Suprapubic skin (tissue), 3 donors: ENCODE measurements around the gene APLNR.

Experiments used
- EP300 ChIP-seq: sonication (generic); formaldehyde crosslinking; IDR thresholded peaks from one replicate; pipeline ENCODE4 v1.6.1; 2017; ENCODE audit warnings: antibody characterized with exemption
- POLR2A ChIP-seq, 2 donors: fragments of 450-650 bp; IDR thresholded peaks; one replicate each; pipeline ENCODE4 v1.6.1; 2017; ENCODE audit warnings: antibody characterized with exemption in 2 of 2, mild to moderate bottlenecking in 2 of 2, moderate library complexity in 2 of 2
- TF ChIP-seq, protein P1 (sequence below), 2 donors: fragments of 200-600 bp in 1 of 2; fragments of 450-650 bp in 1 of 2; sonication (generic) in 1 of 2; IDR thresholded peaks; one replicate each; pipeline ENCODE4 v1.5.1; 2016 to 2019; ENCODE audit warnings: antibody characterized with exemption in 2 of 2, mild to moderate bottlenecking in 1 of 2, moderate library complexity in 1 of 2

DNA sequence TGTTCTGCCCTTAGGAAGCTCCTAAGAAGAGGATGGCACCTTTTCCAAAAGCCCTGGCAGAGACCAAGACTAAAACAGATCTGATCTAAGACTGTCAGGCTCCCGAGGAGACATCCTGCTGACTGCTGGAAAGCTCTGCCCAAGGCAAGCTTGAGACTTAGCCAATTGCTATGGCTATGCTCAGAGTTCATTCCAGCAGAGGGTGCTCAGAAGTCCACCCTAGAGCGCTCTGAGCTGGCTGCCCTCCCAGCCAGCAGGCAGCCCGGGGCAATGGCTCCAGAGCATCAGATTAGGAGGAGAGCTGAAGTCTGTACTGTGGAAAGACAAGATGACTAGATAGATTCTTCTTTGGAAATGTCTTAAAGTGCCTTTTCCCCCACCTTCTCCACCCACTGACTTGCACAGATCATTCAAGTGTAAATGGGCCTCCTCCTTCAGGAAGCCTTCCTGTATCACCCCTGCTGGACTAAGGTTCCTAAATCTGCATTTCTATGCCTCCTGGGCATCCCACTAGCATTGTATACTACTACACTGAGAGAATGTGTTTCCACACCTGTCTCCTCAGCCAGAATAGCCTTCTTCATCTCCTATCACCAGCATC is 31.9 kb downstream of the APLNR start:
- TF ChIP-seq EP300 (no peak), POLR2A (IDR thresholded peaks at IDR 0.05) (no peak)
- TF ChIP-seq, protein P1, sequence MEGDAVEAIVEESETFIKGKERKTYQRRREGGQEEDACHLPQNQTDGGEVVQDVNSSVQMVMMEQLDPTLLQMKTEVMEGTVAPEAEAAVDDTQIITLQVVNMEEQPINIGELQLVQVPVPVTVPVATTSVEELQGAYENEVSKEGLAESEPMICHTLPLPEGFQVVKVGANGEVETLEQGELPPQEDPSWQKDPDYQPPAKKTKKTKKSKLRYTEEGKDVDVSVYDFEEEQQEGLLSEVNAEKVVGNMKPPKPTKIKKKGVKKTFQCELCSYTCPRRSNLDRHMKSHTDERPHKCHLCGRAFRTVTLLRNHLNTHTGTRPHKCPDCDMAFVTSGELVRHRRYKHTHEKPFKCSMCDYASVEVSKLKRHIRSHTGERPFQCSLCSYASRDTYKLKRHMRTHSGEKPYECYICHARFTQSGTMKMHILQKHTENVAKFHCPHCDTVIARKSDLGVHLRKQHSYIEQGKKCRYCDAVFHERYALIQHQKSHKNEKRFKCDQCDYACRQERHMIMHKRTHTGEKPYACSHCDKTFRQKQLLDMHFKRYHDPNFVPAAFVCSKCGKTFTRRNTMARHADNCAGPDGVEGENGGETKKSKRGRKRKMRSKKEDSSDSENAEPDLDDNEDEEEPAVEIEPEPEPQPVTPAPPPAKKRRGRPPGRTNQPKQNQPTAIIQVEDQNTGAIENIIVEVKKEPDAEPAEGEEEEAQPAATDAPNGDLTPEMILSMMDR (IDR thresholded peaks at IDR 0.05), result no peak
